Ammon's horn (tissue), 1 donor: Measurements from ENCODE around the gene TMEM240.
"Not testable (repeated sequence)": the region's sequence is repeated elsewhere in the genome, so short reads cannot be mapped to it uniquely, and the experiment has no call there.

Experiments
- DNase-seq: peaks from one replicate; pipeline ENCODE4 v3.0.0-alpha.2; 2016; ENCODE audit warnings: low spot score

Gene TMEM240

GRCh38 chr1:1557688-1558087, 17.3 kb upstream of the TMEM240 start:
- not testable (repeated sequence) for DNase-seq

DNA sequence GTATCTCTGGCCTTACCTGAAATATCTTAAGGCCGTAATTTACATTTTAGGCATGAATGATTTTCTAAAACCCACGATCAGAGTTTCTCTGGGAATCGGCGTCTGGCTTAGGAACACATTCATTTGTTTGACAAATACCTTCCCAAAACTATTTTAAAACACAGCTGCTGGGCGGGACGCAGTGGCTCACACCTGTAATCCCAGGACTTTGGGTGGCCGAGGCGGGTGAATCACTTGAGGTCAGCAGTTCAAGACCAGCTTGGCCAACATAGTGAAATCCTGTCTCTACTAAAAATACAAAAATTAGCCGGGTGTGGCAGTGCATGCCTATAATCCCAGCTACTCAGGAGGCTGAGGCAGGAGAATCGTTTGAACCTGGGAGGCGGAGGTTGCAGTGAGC, 16.5 kb upstream of the TMEM240 start:
- not testable (repeated sequence) for DNase-seq

DNA sequence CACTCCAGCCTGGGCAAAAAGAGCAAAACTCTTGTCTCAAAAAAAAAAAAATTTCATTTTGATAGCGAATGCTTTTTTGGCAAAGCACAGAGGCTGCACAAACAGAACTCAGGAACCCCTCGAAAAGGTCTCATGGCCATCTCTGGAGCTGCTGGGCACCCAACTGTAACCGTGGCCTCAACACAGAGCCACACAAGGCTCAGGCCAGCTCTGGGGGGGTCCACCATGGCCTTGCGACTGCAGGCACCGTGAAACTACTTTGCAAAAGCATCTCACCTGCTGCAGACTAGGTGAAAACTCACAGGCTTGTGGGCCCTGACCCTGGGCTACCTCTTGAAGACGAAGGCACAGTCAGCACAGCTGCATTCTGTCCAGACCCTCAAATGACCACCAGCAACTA, 16.1 kb upstream of the TMEM240 start:
- DNase-seq = no peak

- no peak for DNase-seq
Measured at GRCh38 chr1:1554926-1555915, 14.8 kb upstream of the TMEM240 start.

DNA sequence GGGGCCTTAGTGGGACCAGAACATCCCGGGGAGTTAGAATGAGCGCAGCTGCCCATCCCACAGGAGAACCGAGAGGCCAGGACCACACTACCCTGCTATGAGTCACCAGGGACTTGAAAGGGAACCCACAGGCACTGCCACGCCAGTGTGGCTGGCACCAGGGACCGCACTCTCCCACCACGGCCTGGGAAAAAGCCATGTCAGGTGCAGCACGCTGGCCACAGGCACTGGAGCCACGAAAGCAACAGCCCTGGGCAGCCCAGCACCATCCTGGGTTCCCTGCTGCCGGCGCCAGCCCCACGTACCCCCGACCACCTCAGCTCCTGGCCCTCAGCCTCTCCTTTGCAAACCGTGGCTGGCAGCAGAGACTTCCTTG, 14.1 kb upstream of the TMEM240 start:
- no peak for DNase-seq

DNA sequence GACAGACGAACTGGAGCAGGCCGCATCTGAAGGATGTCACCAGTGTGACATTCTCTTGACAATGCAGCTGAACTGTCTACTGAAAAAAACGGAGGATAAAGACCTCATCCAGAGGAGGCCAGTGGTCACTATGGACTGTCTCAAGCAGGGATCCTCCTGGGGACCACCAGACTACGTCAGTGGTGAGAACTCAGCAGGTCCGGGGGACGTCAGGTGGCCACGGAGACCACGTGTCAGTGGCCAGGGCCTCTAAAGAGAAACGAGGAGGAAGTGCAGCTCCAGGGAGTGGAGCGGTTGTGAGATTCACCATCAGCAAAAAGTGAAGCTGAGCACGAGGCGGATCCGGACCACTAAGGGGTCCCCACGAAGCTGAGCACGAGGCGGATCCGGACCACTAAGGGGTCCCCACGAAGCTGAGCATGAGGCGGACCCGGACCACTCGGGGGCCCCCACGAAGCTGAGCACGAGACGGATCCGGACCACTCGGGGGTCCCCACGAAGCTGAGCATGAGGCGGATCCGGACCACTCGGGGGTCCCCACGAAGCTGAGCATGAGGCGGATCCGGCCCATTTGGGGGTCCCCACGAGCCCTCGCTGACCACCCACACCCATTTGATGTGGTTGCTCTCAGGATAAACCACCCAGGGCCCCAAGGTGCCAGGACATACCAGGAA, 13.5 kb upstream of the TMEM240 start:
- DNase-seq = no peak

DNA sequence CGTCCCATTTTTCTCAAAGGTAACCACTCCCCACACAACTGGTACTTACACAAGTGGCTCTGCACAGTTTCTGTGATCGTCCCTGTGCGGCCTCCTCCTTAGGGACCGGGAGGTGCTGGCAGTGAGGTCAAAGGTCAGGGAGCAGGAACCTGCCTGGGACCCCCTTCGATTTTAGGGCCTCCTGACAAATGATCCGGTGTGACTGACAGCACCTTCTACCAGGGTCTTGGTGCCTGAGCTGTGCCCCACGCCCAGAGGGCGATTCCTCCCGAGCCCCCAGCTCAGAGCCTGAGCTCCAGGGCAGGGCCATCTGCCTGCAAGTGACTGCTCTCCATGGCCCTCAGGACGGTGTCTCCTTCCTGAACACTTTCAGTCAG, 11.8 kb upstream of the TMEM240 start:
- DNase-seq = no peak

- DNase-seq = no peak
Measured at GRCh38 chr1:1551524-1552262, 11.3 kb upstream of the TMEM240 start.

- DNase-seq = peak; percentile 56
Measured at GRCh38 chr1:1550591-1551432, 10.4 kb upstream of the TMEM240 start.

DNA sequence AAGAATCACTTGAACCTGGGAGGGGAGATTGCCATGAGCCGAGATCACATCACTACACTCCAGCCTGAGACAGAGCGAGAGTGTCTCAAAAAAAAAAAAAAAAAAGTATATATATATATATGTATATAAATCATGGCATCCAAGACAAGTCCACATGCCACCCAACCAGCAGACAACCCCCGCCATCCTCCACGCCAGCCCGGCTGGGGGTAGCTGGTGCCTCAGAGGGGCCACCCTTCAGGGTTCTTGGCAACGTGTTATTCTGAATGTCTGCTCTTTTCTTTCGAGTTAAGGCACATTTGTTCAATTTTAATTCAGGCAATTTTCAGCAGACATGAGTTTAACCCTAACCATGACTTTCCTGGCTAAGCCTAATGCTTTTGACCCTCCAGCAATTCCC, 9.7 kb upstream of the TMEM240 start:
- no peak for DNase-seq

GRCh38 chr1:1548591-1548990, 8.2 kb upstream of the TMEM240 start:
- no peak for DNase-seq

DNA sequence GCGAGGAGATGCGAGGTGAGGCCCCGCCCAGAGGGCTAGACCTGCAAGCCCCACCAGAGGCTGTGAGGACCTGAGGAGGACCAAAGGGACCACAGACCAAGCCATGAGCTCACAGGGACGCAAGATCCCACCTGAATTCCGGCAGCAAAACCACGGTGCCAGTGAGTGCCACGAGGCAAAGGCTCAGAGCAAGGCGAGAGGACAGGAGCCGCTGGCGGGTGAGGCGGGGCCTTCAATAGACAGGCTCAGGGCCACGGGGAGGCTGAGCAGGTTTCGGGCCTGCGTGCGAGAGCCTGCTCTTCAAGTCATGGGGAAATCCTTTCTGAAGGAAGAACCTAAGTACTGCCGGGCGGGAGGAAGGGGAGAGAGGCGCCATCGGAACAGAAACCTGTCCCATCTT, 7.1 kb upstream of the TMEM240 start:
- DNase-seq = no peak

GRCh38 chr1:1547011-1547410, 6.6 kb upstream of the TMEM240 start:
- DNase-seq = no peak

- DNase-seq = no peak
Measured at GRCh38 chr1:1545946-1546737, 5.7 kb upstream of the TMEM240 start.

- no peak for DNase-seq
Measured at GRCh38 chr1:1544544-1544943, 4.1 kb upstream of the TMEM240 start.

DNA sequence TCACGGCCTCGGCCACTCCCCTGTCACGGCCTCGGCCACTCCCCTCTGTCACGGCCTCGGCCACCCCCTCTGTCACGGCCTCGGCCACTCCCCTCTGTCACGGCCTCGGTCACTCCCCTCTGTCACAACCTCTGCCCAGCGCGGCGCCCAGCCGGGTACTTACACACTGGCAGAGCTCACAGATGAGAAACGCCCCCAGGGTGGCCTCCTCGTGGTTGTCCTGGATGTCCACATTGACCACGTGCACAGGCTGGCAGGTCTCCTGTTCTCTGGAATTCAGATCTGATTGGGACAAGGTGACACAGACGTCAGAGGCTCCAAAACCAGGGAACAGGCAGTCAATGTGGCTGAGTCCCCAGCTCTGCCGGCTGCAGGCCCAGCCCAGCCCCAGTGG, 3.3 kb upstream of the TMEM240 start:
- DNase-seq = no peak

- DNase-seq = no peak
Measured at GRCh38 chr1:1542766-1543705, 2.6 kb upstream of the TMEM240 start.

DNA sequence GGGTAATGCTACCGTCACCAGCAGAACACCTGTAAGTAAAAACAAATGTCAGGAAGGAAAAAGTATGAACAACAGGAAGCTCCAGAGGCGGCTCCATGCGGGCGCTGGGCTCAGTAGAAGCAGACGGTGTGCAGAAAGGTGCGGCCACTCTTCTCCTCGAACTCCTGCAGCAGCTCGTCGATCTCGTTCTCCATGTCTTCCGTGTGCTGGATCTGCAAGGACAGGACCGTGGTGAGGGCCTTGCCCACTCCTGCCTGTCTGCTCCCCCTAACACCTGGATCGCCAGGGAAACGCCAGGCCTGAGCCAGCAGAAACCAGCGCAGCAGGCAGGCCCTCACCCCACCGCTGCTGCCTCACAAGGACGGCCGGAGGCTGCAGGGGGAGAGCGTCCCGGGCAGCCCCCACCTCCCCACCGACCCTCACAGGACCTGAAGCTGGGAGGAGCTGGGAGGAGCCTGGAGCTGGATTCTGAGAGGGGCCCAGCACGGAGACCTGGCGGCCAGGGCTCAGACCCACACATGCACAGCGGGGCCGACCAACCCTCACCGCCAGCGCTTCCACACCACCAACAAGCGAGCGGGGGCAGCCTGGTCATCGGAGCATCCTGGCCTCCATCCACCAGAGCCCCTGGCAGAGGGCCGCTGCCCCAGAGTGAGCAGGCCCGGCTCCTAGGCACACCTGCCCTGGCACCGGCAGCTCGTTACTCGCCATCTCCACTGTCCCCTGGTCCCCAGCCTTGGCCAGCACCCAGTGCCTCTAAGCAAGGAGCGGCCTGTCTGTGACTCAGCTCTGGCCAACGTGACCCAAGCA, 1.7 kb upstream of the TMEM240 start:
- DNase-seq = no peak
